Ramos (cell line): ENCODE results near the gene TRMO.

Source experiments
- in situ Hi-C: fragments of 300-500 bp; cut with MboI; formaldehyde crosslinking; loops from one replicate; pipeline ENCODE4 v1.14.3; 2022; ENCODE audit warnings: low sequenced_read_pairs; ENCODE audit not compliant: unreplicated experiment

TRMO gene

DNA sequence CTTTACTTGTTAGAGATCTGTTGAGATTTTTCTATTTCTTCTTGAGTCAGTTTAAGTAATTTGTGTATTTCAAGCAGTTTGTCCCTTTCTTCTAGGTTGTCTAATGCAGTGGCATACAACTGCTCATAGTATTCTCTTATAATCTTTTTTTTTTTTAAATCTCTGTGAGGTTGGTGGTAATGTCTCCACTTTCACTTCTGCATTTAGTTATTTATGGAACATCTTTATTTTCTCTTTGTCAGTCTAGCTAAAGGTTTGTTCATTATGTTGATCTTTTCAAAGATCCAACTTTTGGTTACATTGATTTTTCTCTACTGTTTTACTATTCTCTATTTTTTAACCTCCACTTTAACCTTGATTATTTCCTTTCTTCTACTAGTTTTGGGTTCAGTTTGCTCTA, 55.5 kb downstream of the TRMO start:
- in situ Hi-C loops: no loop called here

DNA sequence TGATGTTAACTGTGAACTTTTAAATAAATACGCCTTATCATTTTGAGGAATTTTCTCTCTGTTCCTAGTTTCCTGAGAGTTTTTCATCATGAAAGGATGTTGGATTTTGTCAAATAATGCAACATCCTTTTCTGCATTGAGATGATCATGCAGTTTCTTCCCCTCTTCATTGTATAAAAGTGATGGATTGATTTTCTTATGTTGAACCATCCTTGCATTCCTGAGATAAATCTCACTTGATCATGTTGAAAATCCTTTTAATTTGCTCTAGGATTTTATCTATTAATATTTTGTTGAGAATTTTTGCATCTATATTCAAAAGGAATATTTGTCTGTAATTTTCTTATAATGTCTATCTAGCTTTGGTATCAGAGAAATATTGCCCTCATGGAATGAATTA, 56.0 kb downstream of the TRMO start:
- in situ Hi-C loops: no loop called here

DNA sequence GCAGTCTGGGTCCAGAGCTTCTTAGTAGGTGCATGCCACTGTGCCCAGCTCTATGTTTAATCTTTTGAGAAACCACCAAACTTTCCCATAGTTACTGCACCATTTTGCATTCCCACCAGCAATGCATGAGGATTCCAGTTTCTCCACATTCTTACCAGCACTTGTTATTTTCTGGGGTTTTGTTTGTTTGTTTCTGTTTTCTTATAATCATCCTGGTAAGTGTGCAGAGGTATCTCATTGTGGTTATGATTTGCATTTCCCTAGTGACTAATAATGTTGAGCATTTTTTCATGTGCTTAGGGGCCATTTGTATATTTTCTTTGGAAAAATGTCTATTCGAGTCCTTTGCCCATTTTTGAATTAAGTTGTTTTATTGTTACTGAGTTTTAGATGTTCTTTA, 57.9 kb downstream of the TRMO start:
- in situ Hi-C loops: no loop called here

DNA sequence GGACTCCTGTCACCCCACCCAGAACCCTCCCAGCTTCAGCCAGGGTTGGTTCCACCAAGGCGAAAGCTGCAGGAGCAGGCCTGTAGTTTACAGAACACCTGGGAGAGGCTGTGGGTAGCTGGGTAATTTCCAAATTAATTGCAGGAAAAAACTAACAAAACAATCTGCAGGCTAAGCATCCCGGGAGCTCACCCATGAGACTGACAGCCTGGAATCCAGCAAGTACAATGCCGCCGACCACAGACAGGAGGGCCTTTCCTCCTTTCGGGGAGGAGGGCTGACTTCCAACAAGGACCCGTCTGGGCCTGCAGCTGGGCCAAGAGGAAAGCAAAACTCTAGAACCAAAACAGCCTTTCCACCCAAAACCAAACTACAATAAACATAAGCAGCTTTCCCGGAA, 59.0 kb downstream of the TRMO start:
- in situ Hi-C loops: no loop called here

DNA sequence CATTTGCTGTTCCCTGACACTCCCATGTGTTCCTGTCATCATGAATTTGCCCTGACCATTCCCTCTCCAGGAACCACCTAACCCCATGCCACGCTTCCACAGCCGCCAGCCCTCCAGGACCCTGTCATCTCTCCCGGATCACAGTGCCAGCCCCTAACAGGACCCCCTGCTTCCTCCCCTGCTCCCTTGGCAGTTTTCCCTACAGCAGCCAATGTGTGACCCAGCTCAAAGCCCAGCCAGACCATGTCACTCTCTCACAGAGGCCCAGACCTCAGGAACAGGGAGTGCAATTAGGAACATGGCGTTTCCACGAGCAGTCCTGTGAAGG, 61.2 kb downstream of the TRMO start:
- in situ Hi-C loops: no loop called here

DNA sequence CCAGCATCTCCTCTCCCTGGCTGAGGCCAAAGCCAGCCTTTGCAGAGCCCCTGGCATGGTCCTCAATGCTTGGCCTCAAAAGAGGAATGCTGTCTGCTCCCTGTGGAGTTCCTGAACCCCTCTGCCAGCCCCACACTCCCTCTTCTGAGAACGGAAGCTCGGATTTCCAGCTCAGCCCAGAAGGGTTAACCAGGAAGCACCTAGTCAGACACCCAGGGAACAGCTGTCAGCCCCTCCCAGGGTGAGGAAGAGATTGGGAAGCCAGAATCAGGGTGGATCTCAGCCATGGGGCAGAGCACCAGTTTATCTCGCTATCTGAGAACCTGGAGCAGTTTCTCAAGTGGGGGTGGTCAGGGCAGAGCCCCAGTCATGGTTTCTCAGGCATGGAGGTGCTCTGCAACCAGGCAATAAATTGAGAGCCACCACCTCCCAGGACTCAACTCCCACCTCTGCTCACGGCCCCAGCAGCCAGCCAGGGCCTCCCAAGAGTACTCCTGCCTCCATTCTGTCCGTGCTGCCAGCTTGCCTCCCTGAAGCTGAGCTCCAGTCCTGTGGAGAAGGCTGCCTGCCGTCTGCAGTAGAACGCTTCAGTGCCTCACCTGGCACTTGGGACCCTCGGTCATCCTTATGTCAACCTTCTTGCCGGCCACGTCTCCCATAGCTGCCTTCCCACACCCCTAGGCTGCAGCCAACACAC, 61.7 kb downstream of the TRMO start:
- in situ Hi-C loops: no loop called here

DNA sequence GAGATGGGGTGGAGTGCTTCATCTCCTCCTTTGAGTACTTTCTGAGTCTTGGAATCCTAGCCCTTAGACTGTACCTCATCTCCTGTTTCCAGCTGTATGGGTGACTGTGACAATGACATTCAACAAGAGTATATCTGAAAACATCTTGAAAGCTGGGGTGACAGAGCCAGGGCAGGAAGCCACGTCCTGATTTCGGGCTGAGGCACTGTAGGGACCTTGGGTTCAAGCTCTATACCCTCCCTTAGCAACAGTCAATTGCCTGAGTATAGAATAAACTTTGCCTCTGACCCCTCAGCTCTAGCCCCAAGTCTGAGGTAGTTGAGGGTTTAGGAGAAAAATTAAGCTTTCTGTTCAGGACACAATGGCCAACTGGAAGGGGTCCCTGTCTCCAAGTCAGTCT, 63.0 kb downstream of the TRMO start:
- in situ Hi-C loops: no loop called here

DNA sequence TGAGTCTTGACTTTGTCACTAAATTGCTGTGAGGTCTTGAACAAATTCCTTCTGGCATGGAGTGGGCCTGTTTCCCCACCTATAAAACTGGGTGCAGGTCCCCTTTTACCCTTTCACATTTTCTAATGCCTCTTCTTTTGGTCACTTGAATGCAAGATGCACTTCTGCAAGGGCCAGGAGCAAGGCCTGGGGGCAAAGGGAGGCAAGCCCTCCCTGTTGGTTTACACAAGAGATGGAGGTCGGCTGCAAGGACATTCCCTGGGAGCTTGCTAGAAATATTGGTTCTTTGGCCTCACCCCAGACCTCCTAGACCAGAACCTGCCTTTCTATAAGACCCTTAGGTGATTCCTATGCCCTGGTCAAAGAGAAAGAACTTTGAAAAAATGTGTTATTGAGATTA, 63.5 kb downstream of the TRMO start:
- in situ Hi-C loops: no loop called here

DNA sequence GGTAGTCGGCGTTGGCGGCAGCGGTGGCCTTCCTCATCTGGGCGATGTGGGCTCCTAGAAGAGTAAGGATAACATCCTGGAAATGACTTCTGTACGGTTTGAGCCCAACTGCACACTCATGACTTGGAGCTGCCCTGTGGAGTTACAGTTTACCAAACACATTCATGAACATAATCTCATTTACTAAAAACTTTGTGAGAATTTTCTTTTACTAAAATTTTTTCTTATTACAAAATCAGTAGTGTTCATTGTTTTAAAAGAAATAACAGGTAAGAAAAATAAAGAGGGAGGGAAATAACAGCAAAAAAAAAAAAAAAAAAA, 63.9 kb downstream of the TRMO start:
- in situ Hi-C loops: no loop called here

DNA sequence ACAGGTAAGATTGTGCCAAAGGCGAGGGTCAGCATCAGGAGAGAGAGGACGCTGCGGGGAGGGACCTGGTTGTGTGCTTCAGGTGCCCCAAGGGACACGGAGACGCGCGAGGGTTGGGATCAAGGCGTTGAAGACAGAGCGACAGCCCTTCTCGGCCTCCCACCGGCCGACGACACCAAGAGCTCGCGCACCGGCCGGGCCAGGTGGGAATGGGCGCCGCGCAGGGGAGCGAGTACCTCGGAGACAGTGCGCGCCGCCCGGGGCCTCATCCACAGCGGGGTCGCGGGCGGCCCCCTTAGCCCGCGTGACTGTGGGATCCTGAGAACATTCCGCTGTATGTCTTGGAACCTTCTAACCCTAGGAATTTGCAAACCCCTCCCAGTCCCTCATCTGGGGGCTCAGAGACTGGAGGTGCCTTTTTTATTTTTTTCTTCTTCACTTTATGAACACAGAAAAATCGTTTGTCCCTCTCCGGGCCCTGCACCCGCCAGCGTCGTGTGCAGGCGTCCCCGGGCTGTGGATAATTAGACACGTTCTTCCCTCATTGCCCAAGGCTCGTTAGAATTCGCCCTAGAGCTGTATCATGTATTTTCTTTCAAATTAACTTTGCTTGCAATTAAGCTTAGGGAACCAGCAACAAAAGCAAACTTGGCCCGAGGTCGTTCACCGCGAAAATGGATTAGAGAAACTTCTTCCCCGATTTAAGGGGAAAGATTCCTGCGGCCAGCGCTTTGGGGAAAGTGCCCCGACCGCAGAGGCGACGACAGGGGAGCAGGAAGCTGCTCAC, 64.5 kb downstream of the TRMO start:
- in situ Hi-C loops: no loop called here

DNA sequence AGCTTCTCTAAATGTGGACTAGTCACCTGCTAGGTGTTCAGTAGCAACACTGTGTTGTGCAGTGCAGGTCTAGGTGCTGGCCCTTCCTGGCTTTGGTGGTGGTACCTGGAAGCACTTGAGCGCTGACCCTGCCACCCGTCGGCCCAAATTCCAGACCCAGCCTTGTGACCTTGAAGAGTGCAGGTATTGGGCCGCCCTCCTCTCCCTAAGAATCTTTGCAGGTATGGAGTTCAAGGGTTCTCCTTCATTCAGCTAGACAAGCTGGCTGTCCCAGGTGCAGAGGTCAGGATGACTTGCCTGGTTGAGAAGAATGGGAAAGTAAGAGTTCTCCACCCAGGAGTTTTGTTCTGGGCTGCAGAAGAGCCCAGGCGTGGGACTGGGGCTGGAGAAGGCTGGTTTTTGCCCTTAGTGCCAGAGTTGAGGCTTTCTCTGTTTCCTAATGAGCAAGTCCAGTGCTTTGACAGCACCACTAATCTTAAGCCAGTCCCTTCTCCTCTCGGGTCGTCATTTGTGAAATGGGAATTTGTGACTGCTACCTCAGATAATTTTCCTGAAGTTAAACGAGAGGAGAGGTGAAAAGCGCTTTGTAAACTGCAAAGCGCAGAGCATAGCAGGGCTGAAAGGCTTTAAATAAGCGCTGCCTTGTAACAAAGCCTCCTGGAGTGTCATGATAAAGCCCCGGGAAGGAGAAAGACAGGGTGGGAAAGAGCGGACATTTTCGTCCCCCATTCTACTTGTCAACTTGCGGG, 65.3 kb downstream of the TRMO start:
- in situ Hi-C loops: no loop called here

DNA sequence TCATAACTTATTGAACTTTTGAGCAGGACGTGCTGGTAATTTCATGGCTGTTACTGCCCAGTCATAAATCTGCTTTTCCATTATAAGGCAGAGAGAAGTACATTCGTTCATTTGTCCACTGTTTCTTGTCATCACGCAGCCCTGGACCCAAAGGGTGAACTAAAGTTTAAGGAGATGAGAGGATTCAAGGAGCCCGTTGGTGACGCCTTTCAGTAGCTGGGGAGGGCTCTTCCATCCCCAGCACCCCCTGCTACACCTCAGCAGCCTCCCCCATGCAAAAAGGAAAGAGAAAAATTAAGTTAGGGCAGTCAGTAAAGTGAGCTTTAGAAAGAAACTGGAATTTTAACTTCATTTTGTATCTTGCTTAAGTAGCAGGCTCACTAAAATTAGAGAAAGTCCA, 66.4 kb downstream of the TRMO start:
- in situ Hi-C loops: no loop called here

DNA sequence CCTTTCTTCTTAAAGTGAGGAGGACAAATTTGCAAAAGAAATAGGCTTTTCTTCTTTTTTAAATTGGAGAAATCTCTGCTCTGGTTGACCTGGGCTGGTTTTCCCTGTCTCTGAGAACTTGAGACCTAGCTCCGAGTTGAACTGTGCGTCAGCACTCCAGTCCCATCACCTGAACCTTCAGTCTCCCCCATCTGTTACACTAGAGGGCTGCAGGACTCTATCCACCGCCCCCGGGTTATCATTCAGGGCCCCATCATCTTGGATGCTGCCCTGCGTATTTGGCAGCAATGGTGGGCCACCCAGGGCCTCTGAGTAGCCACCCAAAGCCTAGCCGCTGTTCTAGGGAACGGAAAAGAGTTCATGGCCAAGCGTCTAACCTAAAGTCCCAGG, 66.8 kb downstream of the TRMO start:
- in situ Hi-C loops: no loop called here

DNA sequence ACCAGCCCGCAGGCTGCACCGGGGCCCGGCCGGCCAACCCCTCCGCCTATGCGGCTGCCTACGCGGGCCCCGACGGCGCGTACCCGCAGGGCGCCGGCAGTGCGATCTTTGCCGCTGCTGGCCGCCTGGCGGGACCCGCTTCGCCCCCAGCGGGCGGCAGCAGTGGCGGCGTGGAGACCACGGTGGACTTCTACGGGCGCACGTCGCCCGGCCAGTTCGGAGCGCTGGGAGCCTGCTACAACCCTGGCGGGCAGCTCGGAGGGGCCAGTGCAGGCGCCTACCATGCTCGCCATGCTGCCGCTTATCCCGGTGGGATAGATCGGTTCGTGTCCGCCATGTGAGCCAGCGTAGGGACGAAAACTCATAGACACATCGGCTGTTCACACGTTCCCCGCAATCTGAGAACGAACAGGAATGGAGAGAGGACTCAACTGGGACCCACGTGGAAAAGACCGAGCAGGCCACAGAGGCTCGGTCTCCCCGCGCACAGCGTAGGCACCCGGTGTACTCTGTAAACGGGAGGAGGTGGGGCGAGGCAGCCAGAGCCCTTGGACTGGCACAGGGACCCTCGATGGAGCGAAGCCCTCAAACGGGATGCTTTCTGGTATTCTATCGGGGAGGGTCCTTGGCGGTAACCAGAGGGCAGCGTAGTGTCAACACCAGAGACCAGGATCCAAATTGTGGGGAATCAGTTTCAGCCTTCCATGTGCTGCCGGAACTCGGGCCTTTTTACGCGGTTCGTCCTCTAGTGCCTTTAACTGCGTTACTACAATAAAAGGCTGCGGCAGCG, 67.4 kb downstream of the TRMO start:
- in situ Hi-C loops: no loop called here
